Frontal cortex (tissue), 4 donors: ENCODE results near the gene FAM107B. TPM values are rescaled to one million over a fixed set of nuclear protein-coding genes. Genes with fewer than 3 reads are reported as not detected.

Source experiments
- DNase-seq, 2 donors: peaks; one replicate each; pipeline ENCODE4 v3.0.0; 2012; ENCODE audit warnings: low spot score in 2 of 2
- FAIRE-seq: peaks from 2 replicates; lab custom pipeline; 2012; peaks lifted over from hg19 to GRCh38; lab: Jason Lieb, UNC
- total RNA-seq: library from RNA; depleted of rRNA; stranded (reverse); fragments of >200 nt; gene quantifications from one replicate; pipeline ENCODE4 v1.2.3, GENCODE V29; 2014
- donor health status: control.
- donor health status: control.
- donor health status: control.

The FAM107B gene
- total RNA-seq, 1 donor from 2014 or later, result 77.9 TPM

DNA sequence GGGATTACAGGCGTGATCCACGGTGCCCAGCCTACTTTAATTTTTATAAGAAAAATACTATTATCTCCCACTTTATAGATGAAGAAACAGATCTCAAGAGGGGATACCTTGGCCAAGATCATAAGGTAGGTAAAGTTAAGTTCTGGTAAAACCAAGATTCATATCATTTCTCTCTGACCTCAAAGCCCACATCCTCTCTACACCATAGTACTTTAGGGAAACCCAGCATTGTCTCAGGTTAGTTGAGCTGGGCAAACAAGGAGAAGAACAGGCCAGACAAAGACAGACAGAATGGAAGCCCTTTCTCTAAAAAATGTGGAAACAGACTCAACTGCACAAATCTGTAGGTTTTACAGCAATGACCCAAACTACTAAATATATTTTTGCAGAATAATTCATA lies 246.2 kb downstream of the FAM107B start:
- FAIRE-seq, result no peak

DNA sequence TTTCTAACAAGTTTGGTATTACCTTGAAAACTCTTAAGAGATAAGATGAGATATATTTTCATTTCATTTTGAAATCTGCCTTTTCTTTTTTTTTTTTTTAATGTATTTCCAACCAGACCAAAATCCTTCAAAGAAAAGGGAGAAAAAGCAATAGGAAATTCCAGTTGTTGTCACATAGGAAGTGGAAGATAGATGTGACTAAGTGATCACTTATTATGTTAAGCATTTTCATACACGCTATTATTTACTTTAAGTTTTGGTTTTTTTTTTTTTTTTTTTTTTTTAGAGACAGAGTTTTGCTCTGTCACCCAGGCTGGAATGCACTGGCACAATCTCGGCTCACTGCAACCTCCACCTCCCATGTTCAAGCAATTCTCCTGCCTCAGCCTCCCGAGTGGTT lies 246.8 kb downstream of the FAM107B start:
- FAIRE-seq, result no peak
- DNase-seq, result no peak

More for the DNA sequence above, 246.2 kb downstream of the FAM107B start:
- DNase-seq, result no peak

DNA sequence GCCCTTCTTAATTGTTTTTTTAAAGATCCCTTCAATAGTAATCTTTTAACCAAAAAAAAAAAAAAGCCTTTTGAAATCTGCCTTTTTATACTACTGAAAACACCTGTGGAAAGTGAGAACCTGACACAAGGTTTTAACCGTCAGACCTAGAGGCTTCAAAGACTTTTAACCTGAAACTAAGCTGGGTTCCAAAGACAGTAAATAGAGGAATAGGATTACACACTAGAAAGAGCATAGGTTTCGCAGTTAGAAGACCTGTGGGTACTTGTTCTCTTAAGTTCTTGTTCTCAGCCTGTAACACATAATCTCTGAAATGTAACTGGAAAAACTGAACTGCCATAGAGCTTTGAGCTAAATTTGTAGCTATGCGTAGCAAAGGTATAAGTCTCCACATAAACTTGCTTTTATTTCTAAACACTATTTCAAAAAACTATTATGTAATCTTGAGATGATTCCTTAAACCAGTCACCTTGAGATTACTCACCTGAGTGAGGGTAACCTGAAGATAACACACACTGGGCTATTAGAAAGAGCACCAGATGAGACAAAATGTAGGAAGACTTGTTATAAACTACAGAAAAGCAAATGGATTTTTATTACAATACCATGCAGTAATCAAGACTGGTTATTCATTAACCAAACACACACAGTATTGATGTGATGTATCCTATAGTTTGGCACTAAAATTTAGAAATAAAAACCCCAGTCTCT lies 247.4 kb downstream of the FAM107B start:
- DNase-seq, result no peak
- FAIRE-seq, result no peak

DNA sequence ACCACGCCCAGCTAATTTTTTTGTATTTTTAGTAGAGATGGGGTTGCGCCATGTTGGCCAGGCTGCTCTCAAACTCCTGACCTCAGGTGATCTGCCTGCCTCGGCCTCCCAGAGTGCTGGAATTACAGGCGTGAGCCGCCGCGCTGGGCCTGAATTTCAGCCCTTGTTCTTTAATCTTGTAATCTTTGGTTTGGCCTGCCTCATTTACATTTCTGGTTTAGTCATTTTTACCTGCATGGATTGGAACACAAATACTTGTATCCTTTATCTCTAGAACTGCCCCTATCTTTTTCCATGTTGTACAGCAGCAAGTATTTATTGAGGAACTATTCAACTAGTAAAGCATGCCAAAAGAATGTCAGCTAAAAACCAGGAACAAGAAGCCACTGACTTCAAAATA lies 248.4 kb downstream of the FAM107B start:
- no peak for FAIRE-seq
- DNase-seq, result no peak

DNA sequence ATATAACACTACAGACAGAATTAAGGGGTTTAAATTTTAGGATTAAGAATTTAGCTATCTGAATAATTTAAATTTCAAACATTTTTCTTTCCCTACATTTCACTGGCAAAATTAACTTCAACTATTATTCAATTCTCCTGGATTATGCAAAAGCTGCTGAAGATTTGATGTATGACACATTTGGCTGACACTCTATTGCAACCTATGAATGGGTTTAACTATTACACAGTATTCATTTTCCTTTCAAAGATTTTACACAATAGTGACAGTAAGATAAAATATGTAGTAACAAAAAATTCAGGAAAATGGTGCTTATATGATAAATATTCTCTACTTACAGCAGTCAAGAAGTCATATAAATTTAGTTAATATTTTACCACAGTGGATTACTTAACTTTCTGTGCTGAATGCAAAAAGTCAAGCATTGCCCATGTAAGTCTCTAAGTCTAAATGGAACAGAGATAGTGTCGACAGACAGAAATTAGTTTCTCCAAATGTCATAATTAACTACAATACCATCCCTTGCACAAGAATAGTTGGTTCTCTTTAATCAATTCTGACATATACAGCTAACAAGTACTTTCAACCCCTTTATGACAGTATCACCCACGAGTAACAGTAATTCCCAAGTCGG lies 249.9 kb downstream of the FAM107B start:
- no peak for FAIRE-seq

DNA sequence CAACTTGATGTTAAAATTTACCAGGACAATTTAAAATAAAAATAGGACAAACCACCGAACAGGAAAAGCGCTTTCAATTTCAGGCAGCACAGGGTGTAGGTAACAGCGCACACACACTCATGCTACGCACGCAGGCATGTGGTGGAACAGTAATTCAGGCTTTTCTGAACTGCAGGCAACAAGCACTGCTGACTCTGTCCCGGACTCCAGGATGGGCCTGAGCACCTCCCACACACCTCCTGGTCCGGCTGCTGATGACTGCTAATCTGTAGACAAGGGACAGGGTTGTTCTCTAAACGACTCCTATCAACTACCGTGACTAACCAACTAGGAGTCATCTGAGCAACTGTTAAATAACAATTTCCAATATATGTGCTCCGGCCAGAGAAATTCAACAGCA lies 251.4 kb downstream of the FAM107B start:
- no peak for FAIRE-seq
- DNase-seq, result no peak

More for the DNA sequence above, 249.9 kb downstream of the FAM107B start:
- no peak for DNase-seq

DNA sequence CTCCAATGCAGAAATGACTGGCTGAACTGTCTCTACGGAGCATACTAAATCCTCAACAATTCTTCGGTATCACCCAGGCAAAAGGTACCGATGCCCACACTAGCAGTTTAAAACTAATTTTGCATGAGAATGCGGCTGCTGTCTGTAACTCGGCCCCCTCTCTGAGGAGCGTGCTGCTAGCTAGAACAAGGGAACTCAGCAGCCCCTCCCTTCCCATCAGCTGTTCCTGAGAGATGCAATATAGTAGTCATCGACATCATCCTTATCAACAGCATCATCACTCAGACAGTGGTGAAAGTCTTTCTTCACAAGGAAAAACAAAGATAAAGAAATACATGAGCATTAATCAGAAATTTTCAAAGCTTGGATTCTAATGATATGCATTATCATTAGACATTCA lies 254.9 kb downstream of the FAM107B start:
- no peak for DNase-seq
- FAIRE-seq, result no peak

DNA sequence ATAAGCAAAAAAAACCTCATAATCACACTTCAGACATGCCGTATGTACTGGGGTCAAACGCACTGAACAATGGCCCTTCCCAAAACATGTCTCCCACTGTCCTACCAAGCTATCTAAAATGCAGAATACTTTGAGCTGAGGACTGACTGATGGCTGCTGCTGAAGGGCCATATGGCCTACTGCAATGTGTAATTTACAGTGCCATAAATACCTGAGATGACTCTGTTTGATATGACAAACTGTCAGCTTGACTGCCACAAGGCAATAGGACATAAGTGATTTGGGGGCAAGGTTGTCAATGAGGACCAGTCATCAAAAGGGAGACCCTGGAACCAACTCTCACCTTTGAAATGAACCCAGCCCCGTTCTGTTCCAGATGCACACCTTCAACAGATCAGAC lies 256.5 kb downstream of the FAM107B start:
- DNase-seq, result no peak
- FAIRE-seq, result no peak

DNA sequence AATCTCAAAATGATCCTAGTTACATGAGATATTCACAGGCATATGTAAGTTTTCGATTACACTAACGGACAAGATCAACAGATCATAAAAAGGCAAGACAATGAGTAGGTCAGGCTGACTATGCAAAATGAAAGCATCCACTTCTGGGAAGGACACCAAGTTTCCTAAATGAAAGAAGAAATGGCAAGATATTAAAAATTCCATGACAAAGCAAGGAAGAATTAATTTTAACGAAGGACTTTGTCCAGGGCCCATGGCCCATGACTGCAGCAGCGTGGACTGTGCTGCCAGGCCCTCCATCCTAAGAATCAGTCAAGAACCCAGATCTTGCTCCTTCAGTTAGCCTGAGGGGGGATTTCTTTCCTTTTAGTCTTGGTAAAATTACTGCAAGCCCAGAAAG lies 261.6 kb downstream of the FAM107B start:
- no peak for FAIRE-seq
- no peak for DNase-seq

DNA sequence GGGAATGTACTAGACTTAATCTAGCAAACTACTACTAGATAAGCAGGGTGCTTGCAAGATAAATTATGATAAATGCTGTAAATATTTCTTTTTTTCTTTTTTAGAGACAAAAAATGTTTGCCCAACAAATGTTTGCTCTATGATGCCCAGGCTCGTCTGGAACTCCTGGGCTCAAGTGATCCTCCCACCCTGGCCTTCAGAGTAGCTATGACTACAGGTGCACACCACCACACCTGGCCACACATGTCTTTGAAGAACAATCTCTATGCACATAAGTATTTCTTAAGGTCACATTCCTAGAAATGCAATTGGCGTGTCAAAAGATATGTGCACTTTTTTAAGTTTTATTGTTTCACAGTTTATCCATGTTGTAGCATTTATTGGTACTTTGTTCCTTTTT lies 264.4 kb downstream of the FAM107B start:
- no peak for FAIRE-seq
- no peak for DNase-seq

DNA sequence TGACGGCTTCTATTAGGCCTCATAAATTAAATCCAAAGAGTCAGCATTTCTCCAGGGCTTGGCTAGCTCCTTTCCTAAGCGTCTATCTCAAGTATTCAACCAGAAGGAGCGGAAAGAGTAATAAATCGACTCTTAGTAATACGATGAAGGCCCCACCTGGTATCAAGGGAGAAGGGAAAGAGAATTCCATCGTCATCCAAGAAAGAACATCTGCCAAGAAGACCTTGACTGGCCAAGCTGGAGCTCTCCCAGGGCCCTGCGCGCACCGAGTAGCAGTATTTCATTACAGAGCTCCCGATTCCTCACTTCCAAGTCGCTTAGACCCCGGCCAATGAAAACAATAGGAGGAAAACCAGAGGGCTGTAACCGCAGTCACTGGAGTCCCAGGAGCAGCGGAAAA lies 266.0 kb downstream of the FAM107B start:
- FAIRE-seq (no peak), DNase-seq (no peak)

DNA sequence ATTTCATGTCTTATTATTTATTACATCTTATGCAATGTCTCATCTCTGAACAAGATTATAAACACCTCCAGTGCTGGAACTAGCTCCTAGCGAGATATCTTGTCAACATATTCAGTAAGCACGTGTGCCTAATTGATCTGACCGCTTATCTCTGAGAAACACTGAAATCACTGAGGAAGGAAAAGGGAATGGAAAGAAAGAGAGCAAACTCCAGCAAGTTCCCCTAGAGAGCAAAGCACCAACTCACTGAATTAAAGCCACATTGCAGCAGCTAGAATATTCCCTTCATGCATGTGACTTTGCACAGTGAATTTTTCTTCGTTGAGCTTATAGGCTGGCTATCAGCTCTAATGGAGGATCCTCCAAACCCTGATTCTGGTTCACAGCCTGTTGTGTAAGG lies 266.9 kb downstream of the FAM107B start:
- DNase-seq (no peak), FAIRE-seq (no peak)

DNA sequence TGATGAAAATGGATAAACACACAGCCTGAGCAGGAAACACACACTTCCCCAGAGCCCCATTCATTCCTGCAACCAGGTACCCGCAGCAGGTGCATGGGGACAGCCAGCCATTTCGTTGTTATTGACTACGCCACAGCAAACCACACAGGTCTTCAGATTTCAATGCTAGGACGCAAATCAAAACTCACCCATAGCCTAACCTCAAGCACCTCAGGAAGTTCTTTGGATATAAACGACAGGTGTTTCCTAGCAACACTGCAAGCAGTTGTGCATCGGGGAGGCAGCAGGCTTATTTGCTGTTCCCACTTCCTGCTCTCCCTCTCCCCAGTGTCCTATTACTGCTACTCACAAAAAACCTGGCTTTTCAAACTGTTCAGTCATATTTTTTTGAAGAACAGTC lies 267.5 kb downstream of the FAM107B start:
- FAIRE-seq (no peak), DNase-seq (no peak)

DNA sequence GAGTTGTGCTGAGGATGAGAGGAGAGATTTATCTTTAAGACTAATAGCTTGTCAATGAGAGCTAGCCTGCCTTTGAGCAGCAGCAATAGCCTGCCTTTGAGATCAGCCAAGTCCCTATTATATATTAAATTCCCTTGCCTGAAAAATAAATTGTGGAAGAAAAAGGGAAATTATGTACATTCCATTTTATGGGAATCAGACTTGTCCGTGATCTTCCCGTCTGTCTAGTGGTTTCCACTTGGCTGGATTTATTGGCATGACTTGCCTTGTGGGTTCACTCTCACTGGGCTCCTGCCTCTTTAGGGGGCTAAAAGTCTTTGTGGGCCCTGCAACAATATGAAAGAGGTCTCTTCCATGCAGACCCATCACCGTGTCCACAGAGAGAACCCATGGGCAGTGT lies 272.3 kb downstream of the FAM107B start:
- no peak for FAIRE-seq
- DNase-seq, result no peak

DNA sequence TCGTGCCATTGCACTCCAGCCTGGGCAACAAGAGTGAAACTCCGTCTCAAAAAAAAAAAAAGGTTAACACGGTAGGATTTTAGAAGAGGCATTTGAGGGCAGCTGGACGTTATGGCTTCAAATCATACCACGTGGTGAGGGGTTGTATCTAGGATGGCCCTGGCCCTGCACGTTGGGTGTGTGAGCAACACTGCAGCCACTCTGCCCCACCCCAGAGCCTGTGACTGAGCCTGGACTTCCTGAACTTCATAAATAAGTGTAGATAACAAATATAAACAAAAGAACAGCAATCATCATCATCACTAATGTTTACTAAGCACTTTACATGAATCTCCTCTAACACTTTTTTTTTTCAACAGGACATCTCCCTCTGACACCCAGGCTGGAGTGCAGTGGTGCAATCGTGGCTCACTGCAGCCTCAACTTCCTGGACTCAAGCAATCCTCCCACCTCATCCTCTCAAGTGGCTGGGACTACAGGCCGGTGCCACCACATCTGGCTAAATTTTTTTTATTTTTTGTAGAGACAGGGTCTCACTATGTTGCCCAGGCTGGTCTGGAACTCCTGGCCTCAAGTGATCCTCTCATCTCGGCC lies 274.4 kb downstream of the FAM107B start:
- DNase-seq (no peak), FAIRE-seq (no peak)

DNA sequence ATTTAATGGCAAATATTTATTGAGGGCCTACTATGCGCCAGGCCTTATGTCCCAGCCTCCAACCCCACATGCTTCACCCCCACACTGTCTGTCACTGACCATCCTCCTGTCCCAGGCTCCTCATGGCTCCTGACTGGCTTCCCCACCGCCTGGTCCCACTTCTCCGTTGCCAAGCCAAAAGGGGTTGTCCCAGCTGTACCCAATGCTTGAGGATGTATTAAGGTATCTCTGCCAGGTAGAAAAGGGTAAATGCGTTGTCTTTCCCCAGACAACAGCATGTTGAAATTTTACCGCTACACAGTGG lies 275.1 kb downstream of the FAM107B start:
- DNase-seq, result no peak
- FAIRE-seq, result no peak

DNA sequence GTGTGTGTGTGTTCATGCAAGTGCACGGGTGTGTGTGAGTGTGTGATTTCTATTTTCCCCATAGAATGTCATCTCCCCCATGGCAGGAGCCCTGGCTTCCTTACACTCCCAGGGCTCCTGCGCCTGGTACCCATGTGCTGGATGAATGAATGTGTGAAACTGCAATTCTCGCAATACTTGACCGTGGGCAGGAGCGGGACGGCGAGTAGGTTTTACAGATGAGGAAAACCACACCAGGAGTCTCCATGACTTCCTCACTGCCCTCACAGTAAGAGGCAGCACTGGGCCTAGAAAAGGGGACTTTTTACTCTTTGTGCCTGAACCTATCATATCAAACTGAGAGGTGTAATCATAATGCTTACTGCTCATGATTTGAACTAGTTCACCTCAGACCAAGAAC lies 276.4 kb downstream of the FAM107B start:
- FAIRE-seq (no peak), DNase-seq (no peak)

DNA sequence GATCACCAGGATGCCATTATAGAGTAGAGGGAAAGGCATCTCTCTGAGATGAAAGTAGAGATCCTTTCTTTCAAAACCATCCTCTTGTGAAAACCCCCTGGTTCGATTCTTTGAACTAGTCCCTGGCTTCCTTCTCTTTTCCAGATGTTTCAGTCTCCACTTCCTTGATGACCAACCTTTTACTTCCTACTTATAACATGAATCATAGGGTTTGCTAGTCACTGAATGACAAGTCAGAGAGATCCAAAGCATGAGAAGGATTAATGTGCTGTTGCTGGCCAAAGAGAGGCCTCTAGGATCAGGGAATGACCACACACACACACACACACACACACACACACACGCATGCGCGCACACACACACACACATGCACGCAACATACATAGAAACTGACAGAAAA lies 282.9 kb downstream of the FAM107B start:
- DNase-seq (no peak), FAIRE-seq (no peak)

DNA sequence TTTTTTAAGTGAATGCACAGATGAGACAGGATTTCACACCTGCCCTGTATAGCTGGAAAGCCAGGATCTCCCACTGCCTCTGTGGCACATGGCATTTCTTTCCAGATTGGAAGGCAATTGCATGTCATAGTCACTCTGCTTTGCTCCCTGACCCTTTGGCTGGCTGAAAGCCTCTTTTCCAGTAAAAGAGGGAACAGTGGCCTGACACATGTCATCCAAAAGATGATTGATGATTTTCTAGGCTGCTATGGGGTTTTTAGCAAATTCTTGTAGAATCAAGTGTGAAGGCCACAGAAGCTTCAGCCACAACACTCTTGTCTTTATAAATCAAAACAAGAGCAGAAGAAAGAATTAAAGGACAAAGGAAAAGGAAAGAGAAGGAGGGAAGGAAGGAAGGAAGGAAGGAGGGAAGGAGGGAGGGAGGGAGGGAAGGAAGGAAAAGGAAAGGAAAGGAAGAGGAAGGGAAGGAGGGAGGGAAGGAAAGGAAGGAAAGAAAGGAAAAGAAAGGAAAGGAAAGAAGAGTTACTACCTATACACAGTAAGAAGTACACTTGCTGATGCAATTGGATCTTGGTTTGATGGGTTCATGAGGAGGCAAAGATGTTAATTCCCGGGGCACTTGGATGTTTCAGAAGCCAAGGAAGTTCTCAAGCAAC lies 285.0 kb downstream of the FAM107B start:
- FAIRE-seq (no peak), DNase-seq (no peak)

DNA sequence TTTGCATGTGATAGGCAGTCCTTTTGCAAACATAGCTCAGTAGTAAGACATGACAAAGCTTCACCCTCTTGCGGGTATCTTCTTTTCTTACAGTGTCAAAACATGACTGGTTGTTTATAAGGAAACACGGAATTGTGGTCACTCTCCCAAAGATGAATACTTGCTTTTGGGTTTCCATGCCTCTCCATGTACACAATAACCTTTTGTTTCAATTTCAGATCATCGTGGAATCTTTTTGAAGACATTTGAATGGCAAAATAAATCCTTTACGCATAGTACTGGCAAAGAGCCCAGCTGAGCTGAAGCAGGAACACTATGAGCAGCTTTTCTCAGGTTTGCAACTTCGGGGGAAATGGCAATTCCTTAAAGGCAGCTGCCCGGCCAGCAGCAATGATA lies 287.2 kb downstream of the FAM107B start:
- no peak for DNase-seq
- FAIRE-seq, result no peak

DNA sequence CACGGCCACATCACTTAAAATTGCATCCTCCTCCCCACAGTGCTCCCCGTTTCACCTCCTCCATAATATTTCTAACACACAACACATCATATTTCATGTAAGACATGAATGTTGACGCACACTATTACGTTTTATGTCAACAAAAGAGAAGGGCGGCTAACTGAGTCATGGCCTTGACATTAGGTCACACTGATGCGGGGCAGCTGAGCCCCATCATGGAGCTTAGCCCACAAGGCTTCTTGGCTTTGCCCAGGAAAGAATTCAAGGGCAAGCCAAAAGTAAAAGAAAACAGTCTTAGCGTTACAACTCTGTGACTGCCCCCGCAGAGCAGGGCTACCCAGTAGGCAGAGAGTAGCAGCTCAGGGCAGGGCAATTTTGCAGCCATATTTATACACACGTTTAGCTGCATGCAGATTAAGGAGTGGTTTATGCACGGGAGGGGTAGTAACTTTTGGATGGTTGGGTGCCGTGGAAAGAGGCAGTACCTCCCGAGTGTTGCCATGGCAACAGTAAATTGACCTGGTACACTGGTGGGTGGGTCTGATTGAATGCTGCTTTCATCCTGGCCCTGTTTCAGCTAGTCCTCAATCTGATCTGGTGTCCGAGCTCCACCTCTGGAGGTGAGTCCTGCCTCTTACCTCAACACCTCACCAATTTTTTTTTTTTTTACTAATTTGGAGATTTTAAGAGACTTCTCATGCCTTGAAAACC lies 287.8 kb downstream of the FAM107B start:
- FAIRE-seq (no peak), DNase-seq (no peak)
